Midbrain (tissue), 1 donor: ENCODE data around the gene HES4.
"Not testable (repeated sequence)": the region's sequence is repeated elsewhere in the genome, so short reads cannot be mapped to it uniquely, and the experiment has no call there.

Source experiments
- DNase-seq: peaks from one replicate; lab custom pipeline; 2025; lab: John Stamatoyannopoulos, UW

HES4 gene

DNA sequence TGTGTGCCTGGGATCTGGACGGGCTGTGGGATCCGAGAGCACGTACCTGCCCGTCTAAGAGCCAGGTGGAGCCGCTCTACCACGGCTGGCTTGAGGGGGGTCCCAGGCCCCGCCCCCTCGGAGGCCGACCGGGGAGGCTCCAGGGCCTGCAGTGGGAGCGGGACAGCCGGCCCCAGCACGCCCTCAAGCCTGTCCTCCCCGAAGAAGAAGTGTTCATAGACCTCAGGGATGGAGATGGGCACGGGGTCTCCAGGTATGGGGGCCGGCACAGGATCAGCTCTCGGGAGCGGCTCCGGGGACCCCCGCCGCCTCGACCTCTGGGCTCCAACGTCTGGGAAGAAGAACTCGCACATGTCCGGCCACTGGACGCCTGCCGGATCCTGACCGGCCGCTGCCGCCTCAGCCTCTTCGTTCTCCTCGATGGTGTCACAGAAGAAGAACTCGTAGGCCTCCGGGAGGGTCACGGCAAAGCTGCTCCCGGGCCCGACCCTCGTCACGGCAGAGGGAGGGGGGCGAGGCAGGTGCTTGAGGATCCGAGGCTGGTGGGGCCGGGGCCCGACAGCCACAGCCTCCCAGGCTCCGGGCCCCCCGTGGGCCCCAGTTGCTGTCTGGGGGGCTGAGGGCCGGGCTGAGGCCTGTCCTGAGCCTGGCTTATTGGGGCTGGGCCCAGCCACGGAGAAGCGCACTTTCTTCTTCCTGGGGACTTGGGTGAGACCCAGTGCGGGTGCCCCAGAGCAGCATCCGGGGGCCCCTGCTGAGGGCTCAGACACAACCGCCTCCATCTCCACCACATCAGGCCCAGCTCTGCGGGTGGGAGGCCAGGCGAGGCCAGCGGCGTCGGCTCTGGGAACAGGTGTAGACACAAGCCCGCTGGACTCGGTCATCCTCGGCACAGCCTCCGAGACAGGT, 20.8 kb downstream of the HES4 start:
- no peak for DNase-seq

DNA sequence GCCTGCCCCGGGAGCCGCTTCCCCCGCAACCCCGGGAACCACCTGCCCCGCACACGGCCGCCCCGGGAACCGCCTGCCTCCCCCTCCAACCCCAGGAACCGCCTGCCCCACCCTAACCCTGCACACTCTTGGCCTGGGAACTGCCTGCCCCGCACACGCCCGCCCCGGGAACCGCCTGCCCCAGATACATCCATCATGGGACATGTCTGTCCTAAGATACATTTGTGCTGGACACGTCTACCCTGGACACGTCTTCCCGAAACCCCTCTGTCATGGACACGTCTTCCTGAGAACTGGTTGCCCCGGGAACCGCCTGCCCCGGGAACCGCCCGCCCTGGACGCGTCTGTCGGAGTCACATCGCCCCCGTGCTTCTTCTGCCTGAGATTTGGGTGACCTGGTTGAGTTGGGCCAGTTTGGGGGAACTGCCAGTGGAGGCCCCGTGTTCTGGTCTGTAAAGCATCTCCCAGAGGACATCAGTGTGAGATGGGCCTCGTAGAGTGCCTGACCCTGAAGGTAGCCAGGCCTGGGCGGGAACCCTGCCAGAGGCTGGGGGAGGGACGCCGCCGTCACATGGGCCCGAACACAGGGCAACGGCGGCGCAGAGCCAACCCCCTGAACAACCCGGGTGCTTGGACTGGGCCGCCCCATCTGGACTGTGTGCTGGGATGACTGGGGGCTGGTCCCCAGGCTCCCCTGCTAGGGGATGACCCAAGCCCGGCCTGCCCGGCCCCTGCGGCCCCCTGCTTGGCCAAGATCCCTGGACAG, 21.6 kb downstream of the HES4 start:
- DNase-seq, result no peak

DNA sequence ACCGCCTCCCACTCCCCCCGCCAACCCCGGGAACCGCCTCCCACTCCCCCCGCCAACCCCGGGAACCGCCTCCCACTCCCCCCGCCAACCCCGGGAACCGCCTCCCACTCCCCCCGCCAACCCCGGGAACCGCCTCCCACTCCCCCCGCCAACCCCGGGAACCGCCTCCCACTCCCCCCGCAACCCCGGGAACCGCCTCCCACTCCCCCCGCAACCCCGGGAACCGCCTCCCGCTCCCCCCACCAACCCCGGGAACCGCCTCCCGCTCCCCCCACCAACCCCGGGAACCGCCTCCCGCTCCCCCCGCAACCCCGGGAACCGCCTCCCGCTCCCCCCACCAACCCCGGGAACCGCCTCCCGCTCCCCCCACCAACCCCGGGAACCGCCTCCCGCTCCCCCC, 23.1 kb downstream of the HES4 start:
- DNase-seq, result not testable (repeated sequence)

DNA sequence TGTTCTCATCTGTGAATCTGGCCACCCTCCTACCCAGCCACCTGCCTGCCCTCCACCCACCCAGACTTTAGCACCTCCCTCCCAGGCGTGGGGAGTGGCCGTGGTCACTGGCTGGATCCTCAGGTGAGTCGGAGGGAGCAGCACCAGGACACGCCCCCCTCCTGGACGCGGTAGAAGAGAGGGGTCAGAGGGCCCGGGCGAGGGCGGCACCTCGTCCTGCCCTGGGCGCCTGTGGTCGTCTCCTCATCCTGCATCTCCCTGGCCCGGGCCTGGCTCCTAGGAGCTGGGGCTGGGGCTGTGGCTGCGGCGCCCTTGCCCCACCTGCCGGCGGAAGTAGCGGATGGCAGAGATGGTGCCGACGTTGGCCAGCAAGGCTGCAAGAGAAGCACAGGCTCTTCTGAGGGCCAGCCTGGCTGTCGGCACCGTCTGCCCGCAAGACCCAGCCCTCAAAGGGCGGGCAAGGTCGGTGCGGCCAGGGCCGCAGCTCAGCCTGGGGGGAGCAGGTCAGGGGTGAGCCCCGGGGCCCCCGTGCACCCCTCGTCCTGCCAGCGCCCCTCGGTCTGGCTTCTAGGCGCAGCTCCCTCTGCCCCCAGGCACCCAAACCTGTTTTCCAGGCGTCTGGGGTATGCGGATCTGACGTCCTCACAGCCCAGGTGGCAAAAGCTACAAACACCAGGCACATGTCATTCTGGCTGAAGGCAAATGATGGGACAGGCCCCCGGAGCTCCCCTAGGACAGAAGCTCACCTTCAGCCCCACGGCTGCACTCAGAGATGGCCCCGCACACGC, 23.8 kb downstream of the HES4 start:
- no peak for DNase-seq

DNA sequence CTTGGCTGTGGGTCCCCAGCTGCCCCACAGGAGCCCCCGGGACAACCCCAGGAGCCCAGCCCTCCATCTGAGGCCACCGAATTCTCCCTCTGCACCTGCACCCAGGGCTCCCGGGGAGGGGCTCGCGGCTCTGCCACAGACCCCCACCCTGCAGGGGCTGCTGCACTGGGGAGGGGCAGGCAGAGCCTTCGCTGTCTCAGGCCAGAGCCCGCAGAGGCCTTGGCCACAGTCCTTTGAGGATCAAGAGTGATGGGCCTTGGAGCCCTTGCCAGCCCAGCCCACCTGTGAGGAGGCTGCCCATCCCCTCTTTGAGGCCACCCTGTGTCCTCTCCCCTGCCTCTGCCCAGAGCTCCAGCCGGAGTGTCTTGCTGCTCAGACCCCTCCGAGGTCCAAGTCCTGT, 24.5 kb downstream of the HES4 start:
- no peak for DNase-seq

DNA sequence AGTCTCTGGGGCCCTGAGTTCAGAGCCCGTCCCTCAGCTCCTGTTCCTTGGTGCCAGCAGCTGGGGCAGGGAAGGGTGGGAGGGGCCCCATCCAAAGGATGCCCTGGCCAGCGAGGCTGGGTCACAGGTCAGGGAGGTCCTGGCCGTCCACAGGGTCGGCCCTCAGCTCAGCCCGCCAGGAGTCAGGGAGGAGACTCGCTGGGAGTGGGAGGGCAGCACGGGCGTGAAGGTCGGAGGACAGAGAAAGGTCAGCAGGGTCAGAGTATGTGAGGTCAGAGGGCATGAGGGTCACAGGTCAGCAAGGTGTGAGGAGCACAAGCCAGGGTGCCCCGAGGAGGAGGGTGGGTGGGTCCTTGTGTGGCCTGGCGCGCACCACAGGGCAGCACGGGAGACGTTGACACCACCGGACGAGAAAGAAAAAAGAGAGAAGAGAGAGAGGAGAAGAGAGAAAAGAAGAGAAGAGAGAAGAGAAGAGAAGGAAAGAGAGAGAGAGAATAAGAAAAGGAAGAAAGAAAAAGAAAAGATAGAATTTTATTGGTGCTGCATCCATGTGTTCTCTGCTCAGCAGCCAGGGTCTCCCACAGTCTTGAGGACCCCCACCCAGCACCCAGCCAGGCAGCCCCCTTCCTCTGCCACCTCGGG, 25.1 kb downstream of the HES4 start:
- no peak for DNase-seq

DNA sequence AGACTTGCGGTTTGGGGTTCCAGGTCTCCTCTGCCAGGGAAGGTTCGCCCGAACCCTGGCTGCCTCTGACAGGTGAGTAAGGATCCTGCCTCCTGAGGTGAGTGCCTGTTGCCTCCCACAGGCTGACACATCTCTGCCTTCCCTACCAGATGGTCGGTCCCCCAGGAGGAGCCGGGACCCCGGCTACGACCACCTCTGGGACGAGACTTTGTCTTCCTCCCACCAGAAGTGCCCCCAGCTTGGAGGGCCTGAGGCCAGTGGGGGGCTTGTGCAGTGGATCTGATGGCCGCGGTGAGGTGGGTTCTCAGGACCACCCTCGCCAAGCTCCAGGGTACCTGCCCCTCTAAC, 25.6 kb downstream of the HES4 start:
- DNase-seq, result no peak

DNA sequence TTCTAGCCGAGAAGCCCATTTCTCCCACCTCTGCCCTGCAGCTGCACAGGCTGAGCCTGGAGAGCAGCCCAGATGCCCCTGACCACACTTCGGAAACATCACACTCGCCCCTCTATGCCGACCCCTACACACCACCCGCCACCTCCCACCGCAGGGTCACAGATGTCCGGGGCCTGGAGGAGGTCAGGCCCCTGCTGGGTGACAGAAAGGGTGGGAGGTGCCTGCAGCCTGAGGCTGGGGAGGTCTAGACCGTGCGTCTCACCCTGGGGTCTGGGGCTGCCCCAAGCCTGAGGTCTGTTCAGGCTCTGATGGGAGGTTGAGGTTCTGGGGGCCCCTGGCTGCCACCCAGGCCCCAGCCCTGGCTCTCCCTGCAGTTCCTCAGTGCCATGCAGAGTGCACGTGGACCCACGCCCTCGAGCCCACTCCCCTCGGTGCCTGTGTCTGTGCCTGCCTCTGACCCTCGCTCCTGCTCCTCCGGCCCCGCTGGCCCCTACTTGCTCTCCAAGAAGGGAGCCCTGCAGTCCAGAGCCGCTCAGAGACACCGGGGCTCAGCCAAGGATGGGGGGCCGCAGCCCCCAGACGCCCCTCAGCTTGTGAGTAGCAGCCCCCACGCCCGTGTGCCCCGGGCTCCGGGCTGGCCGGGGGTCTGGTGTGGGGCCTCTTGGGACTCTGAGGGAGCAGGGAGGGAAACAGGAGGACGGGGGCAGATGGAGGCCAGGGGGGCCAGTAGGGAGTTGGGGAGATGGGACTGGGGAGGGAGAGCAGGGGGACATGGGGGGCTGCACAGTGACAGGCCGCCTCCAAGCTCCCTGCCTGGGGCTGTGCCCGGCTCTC, 26.2 kb downstream of the HES4 start:
- DNase-seq, result no peak

DNA sequence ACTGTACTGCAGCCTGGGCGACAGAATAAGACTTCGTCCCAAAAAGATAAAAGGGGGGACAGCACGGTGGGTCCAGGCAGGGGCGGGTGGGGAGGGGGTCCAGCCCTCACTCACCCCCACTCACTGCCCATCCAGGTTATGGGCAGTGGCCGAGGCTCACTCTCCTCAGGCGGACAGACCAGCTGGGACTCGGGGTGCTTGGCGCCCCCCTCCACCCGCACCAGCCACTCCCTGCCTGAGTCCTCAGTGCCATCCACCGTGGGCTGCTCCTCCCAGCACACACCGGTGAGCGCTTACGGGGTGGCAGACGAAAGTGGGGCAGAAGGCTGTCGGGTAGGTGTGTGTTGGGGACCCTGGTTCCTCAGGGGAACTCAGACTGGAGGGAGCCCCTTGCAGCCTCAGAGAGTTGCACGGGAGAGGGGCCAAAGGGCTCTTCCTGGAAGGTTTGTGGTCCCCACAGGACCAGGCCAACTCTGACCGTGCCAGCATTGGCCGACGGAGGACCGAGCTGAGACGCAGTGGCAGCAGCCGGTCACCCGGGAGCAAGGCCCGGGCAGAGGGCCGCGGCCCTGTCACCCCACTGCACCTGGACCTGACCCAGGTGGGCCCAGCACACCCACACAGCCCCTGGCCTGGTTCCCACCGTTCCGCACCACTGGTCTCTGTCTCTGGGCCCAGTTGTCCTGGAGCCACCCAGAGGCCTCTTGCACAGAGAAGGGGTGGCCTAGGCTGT, 27.0 kb downstream of the HES4 start:
- DNase-seq, result no peak

DNA sequence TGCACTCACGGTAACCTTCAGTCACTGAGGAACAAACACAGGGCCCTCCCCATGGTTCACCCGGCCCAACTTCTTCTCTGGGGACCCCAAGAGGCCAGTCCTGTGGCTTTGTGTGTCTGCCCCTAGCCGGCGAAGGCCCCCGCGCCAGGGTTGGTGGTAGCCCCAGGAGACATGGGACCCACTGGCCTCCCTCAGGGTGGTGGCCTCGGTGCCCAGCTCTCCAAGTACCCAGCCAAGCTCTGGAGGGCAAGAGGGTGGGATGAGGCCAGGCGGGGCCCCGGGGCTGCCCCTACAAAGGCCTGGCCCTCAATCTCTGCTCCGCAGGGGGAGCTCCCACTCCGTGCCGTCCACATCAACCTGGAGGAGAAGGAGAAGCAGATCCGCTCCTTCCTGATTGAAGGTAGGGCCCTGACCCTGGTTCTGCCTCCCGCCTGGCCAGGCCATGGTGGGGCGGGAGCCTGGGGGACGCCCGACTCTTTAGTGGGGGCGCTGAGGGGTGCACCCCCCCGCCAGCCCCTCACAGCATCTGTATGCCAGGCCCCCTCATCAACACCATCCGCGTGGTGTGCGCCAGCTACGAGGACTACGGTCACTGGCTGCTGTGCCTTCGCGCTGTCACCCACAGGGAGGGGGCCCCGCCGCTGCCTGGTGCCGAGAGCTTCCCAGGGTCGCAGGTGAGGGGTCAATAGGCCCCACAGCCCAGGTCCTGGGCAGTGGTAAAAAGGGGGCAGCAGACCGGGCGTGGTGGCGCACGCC, 28.0 kb downstream of the HES4 start:
- no peak for DNase-seq

DNA sequence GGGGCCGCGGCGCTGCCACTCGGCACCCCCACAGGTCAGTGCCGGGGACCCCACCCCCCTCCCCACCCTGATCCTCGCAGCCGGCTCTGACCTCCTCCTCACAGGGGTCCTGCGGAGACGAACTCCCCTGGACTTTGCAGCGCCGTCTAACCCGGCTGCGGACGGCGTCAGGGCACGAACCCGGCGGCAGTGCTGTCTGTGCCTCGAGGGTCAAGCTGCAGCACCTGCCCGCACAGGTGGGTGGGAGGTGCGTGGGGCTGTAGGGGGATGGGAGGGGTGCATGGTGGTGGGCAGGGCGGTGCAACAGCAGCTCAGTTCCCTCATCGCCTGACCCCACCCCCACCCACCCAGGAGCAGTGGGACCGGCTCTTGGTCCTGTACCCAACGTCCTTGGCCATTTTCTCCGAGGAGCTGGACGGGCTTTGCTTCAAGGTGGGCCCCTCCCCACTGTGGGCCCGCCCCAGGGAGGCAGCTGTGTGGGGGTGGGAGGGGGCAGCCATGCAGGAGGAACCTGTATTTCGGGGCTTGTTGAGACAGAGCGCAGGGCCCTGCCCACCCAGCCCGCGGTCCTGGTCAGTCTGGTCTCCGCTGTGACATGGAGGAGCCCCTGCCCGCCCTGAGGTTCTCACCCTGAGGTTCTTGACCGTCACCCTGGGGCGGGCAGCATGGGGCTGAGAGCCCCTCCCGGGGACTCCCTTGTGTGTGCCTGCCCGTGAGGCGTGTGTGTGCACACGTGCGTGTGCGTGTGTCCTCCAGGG, 28.7 kb downstream of the HES4 start:
- DNase-seq, result no peak

DNA sequence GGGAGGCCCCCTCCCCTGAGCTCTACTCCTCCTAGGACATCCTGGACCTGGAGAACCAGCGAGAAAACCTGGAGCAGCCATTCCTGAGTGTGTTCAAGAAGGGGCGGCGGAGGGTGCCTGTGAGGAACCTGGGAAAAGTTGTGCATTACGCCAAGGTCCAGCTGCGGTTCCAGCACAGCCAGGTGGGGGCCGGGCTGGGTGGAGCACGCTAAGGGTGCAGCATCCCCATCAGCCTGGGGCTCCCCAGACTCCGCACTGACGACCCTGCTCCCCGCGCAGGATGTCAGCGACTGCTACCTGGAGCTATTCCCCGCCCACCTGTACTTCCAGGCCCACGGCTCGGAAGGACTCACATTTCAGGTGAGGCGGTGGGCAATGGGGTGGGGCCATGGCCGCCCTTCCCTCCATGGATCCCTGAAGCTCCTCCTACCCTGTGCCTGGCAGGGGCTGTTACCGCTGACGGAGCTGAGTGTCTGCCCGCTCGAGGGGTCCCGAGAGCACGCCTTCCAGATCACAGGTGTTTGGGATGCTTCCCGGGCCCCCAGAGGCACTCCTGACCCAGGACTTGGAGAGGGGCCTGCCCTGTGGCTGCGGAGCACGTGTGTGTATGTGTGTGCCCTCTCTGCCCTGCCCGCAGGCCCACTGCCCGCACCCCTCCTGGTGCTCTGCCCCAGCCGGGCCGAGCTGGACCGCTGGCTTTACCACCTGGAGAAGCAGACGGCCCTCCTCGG, 29.5 kb downstream of the HES4 start:
- DNase-seq, result no peak

DNA sequence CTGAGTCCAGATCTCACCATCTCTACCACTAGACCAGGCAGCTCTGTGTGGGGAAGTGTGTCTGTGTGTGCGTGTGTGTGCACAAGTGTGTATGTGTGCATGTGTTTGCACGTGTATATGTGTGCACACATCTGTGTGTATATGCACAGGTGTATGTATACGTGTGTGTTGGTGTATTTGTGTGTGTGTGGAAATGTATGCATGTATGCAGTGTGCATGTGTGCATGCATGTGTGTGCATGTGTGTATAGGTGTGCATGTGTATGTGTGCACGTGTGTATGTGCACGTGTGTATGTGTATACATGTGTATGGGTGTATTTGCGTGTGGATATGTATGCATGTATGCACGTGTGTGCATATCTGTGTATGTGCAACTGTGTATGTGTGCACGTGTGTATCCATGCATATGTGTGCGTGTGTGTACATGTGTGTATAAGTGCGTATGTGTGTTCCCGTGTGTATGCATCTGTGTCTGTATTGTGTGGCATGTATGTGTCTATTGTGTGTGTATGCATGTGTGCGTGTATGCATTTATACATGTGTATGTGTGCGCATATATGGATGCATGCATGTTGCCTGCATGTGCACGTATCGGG, 30.5 kb downstream of the HES4 start:
- no peak for DNase-seq

DNA sequence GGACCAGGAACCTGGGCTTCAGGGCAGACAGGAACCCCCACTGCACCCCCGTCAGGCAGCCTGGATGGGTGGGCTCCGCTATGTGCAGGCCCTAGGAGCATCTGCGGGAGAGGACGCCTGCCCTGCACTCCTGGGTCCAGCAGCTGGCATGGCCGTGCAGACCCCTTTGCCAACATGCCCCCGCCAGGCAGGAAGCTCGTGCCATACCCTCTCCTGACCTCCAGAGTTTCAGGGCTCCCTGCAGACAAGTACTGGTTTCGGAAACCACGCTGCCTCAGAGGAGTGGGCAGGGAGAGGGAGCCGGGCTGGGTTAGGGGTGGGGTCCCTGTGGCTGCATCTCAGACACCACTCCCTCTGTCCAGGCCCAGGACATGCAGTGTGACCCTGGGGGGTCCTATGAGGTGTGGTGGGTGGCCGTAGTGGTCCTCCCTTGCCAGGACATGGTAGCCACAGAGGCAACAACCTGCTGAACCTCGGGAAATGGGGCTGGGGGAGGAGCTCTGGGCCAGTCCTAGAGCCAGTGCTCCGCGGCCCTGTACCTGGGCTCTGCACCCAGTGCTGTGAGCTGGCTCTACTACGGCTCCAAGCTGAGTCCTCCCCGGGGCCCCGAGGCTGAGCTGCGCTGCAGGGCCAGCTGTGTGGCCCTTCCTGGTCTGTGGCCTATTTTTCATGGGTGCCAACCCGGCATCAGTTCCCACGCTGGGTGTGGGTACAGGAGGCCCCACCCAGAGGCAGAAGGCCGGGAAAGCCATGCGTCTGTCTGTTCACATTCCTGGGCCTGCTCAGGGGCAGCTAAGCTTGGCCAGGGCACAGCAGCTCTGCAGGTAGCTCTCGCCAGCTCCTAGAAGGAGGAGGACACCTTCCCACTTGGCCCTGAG, 32.2 kb downstream of the HES4 start:
- no peak for DNase-seq

DNA sequence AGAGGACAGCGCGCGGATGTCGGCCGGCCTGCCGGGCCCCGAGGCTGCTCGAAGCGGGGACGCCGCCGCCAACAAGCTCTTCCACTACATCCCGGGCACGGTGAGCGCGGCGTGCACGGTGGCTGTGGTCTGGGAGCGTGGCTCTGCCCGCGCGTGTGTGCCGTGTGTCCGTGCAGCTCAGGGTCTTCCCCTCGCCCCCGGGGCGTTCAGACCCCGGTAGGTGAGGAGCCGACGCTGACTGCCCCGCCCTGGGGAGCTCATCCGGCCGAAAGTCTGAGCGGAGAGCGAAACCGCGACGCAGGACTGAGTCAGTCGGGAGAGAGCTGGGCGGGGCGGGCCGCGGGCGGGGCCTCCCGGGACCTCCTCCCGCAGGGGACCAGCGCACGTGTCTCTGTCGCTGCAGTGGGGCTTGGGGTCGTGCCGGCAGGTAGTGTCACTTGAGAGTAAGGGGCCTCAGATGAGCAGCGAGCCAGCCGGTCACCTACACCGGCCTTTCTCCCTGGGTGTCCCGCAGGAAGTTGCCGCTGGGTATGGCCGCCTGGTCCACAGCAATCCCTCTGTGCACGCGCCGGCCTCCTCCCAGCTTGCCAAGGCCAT, 33.1 kb downstream of the HES4 start:
- DNase-seq, result no peak

DNA sequence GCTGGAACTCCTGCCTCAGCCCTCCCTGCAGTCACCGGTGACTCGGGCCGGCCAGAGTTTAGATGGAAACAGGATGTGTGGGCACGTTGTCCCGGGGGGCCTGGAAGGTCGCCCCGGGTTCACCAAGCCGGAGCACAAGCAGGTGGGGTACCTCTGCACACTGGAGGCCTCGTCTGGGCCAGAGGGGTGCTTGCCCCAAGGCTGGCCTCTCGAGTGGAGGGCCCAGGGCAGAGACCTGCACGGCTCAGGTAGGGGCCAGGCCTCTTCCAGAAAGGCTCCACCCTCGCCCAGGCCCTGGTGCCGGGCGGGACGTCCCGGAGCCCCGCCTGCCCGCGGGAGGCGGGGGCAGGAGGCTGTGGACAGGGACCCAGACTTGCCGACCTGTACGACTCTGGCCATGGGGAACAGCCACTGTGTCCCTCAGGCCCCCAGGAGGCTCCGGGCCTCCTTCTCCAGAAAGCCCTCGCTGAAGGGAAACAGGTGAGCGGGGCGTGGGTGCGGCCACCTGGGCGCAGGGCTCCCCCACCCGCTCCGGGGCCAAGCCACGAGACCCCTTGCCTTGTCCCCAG, 33.7 kb downstream of the HES4 start, which contains the start of gene PLEKHN1:
Gene PLEKHN1, plus strand, starts transcription at position 348 of the 569 bp plus-strand sequence. Its CDS starts 50 bp downstream, at position 398.
- no peak for DNase-seq
